ENCODE data around the gene NPAS3.

The NPAS3 gene

GRCh38 chr14:33477797-33478196, 539.1 kb downstream of the NPAS3 start:
- Histone ChIP-seq H3K4me3 (ENCODE audit: low read depth, low read length) (no peak overlapping the region), H2BK5ac (ENCODE audit: low read depth, low read length, poor library complexity) (no peak overlapping the region), H3K23ac (ENCODE audit: low read length) (no peak overlapping the region), H3K9me3 (ENCODE audit: insufficient read depth, low read depth, low read length) (no peaks in the 10 kb centered on the region), H3K4ac (ENCODE audit: low read depth, low read length) (no peak overlapping the region), H2AFZ (ENCODE audit: insufficient read depth, low read length, poor library complexity) (no peak overlapping the region), H3K9ac (ENCODE audit: low read length) (no peak overlapping the region), H3K79me1 (ENCODE audit: low read length) (no peaks in the 10 kb centered on the region), H4K12ac (ENCODE audit: low read depth, low read length) (no peak overlapping the region), H3K18ac (ENCODE audit: low read length) (no peak overlapping the region), H3K4me1 (ENCODE audit: control insufficient read depth in 1 of 2, insufficient read depth in 2 of 2, low read length in 2 of 2) (no peaks in the 10 kb centered on the region), H3K14ac (ENCODE audit: low read length) (no peak overlapping the region), H3K79me2 (ENCODE audit: control insufficient read depth, insufficient read depth, low read length, poor library complexity) (no peaks in the 10 kb centered on the region), H2AK5ac (ENCODE audit: low read length) (no peak overlapping the region), H3K27me3 (ENCODE audit: insufficient read depth, low read length) (no peaks in the 10 kb centered on the region), H2BK12ac (ENCODE audit: low read length) (no peak overlapping the region), H3K27ac (ENCODE audit: low read depth, low read length) (no peak overlapping the region), H3K4me2 (ENCODE audit: low read length) (no peak overlapping the region), H3K36me3 (ENCODE audit: control insufficient read depth in 1 of 2, insufficient read depth in 2 of 2, low read length in 2 of 2) (no peaks in the 10 kb centered on the region), H4K91ac (ENCODE audit: low read depth, low read length) (no peak overlapping the region), H2BK120ac (ENCODE audit: insufficient read depth, low read length, poor library complexity) (no peak overlapping the region), H4K8ac (ENCODE audit: low read depth, low read length) (no peak overlapping the region)
- no CpG with 5 or more reads among the region's 3 CpGs for WGBS (ENCODE audit: extremely low coverage, insufficient coverage, insufficient read length)
- DNase-seq = no peak

GRCh38 chr14:33480071-33480886, 541.6 kb downstream of the NPAS3 start:
- no peak overlapping the region for H3K4me3 ChIP-seq (ENCODE audit: low read depth, low read length)
- H4K8ac ChIP-seq (ENCODE audit: low read depth, low read length) = no peak overlapping the region
- H3K14ac ChIP-seq (ENCODE audit: low read length) = no peak overlapping the region
- no peaks in the 10 kb centered on the region for H3K36me3 ChIP-seq (ENCODE audit: control insufficient read depth in 1 of 2, insufficient read depth in 2 of 2, low read length in 2 of 2)
- no peak for DNase-seq
- H3K4ac ChIP-seq (ENCODE audit: low read depth, low read length) = no peak overlapping the region
- H3K9me3 ChIP-seq (ENCODE audit: insufficient read depth, low read depth, low read length) = no peaks in the 10 kb centered on the region
- H3K27ac ChIP-seq (ENCODE audit: low read depth, low read length) = no peak overlapping the region
- no peak overlapping the region for H2AFZ ChIP-seq (ENCODE audit: insufficient read depth, low read length, poor library complexity)
- H3K4me2 ChIP-seq (ENCODE audit: low read length) = no peak overlapping the region
- no peaks in the 10 kb centered on the region for H3K79me1 ChIP-seq (ENCODE audit: low read length)
- no peak overlapping the region for H4K91ac ChIP-seq (ENCODE audit: low read depth, low read length)
- no peak overlapping the region for H2BK120ac ChIP-seq (ENCODE audit: insufficient read depth, low read length, poor library complexity)
- no peak overlapping the region for H2AK5ac ChIP-seq (ENCODE audit: low read length)
- H2BK5ac ChIP-seq (ENCODE audit: low read depth, low read length, poor library complexity) = no peak overlapping the region
- H3K4me1 ChIP-seq (ENCODE audit: control insufficient read depth in 1 of 2, insufficient read depth in 2 of 2, low read length in 2 of 2) = no peaks in the 10 kb centered on the region
- no peaks in the 10 kb centered on the region for H3K27me3 ChIP-seq (ENCODE audit: insufficient read depth, low read length)
- H3K18ac ChIP-seq (ENCODE audit: low read length) = no peak overlapping the region
- H2BK12ac ChIP-seq (ENCODE audit: low read length) = no peak overlapping the region
- H3K79me2 ChIP-seq (ENCODE audit: control insufficient read depth, insufficient read depth, low read length, poor library complexity) = no peaks in the 10 kb centered on the region
- no peak overlapping the region for H3K9ac ChIP-seq (ENCODE audit: low read length)
- WGBS (ENCODE audit: extremely low coverage, insufficient coverage, insufficient read length) = no CpG with 5 or more reads among the region's 9 CpGs
- no peak overlapping the region for H4K12ac ChIP-seq (ENCODE audit: low read depth, low read length)
- H3K23ac ChIP-seq (ENCODE audit: low read length) = no peak overlapping the region

- Histone ChIP-seq H3K14ac (ENCODE audit: low read length) (no peak overlapping the region), H3K27ac (ENCODE audit: low read depth, low read length) (no peak overlapping the region), H3K4me3 (ENCODE audit: low read depth, low read length) (no peak overlapping the region), H3K4me2 (ENCODE audit: low read length) (no peak overlapping the region), H3K79me1 (ENCODE audit: low read length) (no peaks in the 10 kb centered on the region), H3K9me3 (ENCODE audit: insufficient read depth, low read depth, low read length) (no peaks in the 10 kb centered on the region), H3K4me1 (ENCODE audit: control insufficient read depth in 1 of 2, insufficient read depth in 2 of 2, low read length in 2 of 2) (no peaks in the 10 kb centered on the region), H2BK5ac (ENCODE audit: low read depth, low read length, poor library complexity) (no peak overlapping the region), H2AFZ (ENCODE audit: insufficient read depth, low read length, poor library complexity) (no peak overlapping the region), H4K12ac (ENCODE audit: low read depth, low read length) (no peak overlapping the region), H2BK120ac (ENCODE audit: insufficient read depth, low read length, poor library complexity) (no peak overlapping the region), H3K27me3 (ENCODE audit: insufficient read depth, low read length) (no peaks in the 10 kb centered on the region), H3K9ac (ENCODE audit: low read length) (no peak overlapping the region), H4K91ac (ENCODE audit: low read depth, low read length) (no peak overlapping the region), H4K8ac (ENCODE audit: low read depth, low read length) (no peak overlapping the region), H3K36me3 (ENCODE audit: control insufficient read depth in 1 of 2, insufficient read depth in 2 of 2, low read length in 2 of 2) (no peaks in the 10 kb centered on the region), H3K4ac (ENCODE audit: low read depth, low read length) (no peak overlapping the region), H2AK5ac (ENCODE audit: low read length) (no peak overlapping the region), H2BK12ac (ENCODE audit: low read length) (no peak overlapping the region), H3K18ac (ENCODE audit: low read length) (no peak overlapping the region), H3K23ac (ENCODE audit: low read length) (no peak overlapping the region), H3K79me2 (ENCODE audit: control insufficient read depth, insufficient read depth, low read length, poor library complexity) (no peaks in the 10 kb centered on the region)
- no CpG with 5 or more reads among the region's 3 CpGs for WGBS (ENCODE audit: extremely low coverage, insufficient coverage, insufficient read length)
- no peak for DNase-seq
These were observed 542.2 kb downstream of the NPAS3 start for GRCh38 chr14:33480887-33481184.

- H3K4me1 ChIP-seq (ENCODE audit: control insufficient read depth in 1 of 2, insufficient read depth in 2 of 2, low read length in 2 of 2) = no peaks in the 10 kb centered on the region
- H2AFZ ChIP-seq (ENCODE audit: insufficient read depth, low read length, poor library complexity) = no peak overlapping the region
These were observed 544.4 kb downstream of the NPAS3 start for GRCh38 chr14:33483110-33483509.

More at GRCh38 chr14:33483110-33483509, 544.4 kb downstream of the NPAS3 start:
- no peak overlapping the region for H3K27ac ChIP-seq (ENCODE audit: low read depth, low read length)
- no peak overlapping the region for H2BK120ac ChIP-seq (ENCODE audit: insufficient read depth, low read length, poor library complexity)
- no peak overlapping the region for H3K4me2 ChIP-seq (ENCODE audit: low read length)
- no peak overlapping the region for H2AK5ac ChIP-seq (ENCODE audit: low read length)
- H3K14ac ChIP-seq (ENCODE audit: low read length) = no peak overlapping the region
- H3K79me2 ChIP-seq (ENCODE audit: control insufficient read depth, insufficient read depth, low read length, poor library complexity) = no peaks in the 10 kb centered on the region
- H3K18ac ChIP-seq (ENCODE audit: low read length) = no peak overlapping the region
- no peak for DNase-seq
- no peak overlapping the region for H4K91ac ChIP-seq (ENCODE audit: low read depth, low read length)
- H3K4ac ChIP-seq (ENCODE audit: low read depth, low read length) = no peak overlapping the region
- H4K12ac ChIP-seq (ENCODE audit: low read depth, low read length) = no peak overlapping the region
- no peaks in the 10 kb centered on the region for H3K79me1 ChIP-seq (ENCODE audit: low read length)
- no peaks in the 10 kb centered on the region for H3K9me3 ChIP-seq (ENCODE audit: insufficient read depth, low read depth, low read length)
- no peak overlapping the region for H2BK5ac ChIP-seq (ENCODE audit: low read depth, low read length, poor library complexity)
- no peak overlapping the region for H4K8ac ChIP-seq (ENCODE audit: low read depth, low read length)
- no peak overlapping the region for H2BK12ac ChIP-seq (ENCODE audit: low read length)
- no CpG with 5 or more reads among the region's 6 CpGs for WGBS (ENCODE audit: extremely low coverage, insufficient coverage, insufficient read length)
- H3K23ac ChIP-seq (ENCODE audit: low read length) = no peak overlapping the region
- no peaks in the 10 kb centered on the region for H3K36me3 ChIP-seq (ENCODE audit: control insufficient read depth in 1 of 2, insufficient read depth in 2 of 2, low read length in 2 of 2)
- no peak overlapping the region for H3K4me3 ChIP-seq (ENCODE audit: low read depth, low read length)
- no peaks in the 10 kb centered on the region for H3K27me3 ChIP-seq (ENCODE audit: insufficient read depth, low read length)
- H3K9ac ChIP-seq (ENCODE audit: low read length) = no peak overlapping the region

Measured in trophoblast cell (in vitro differentiated cells and primary cell).